ENCODE data around the gene FRMD5.
A peak's percentile ranks its signal among the peaks of the same experiment; 100 is the strongest.

FRMD5 gene

DNA sequence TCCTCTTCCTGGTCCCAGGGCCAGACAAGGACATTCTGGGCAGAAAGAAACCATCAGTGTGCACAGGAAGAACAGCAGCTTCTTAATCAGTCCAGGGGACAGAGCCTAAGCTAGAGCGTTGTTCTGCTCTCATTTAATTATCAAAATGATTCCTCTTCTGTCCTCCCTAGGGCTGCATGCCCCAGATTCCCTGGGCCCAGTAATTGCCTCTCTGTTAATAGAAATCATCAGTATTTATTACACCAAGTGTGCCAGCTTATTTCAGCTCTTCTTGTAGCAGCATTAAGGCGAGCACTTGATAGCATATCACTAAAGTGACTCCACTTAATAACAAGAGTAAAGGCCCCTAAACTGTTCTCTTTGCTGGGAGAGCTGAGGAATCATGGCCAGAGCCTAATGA lies 296.2 kb downstream of the FRMD5 start:
- TF ChIP-seq POLR2A (IDR thresholded peaks at IDR 0.05; ENCODE audit: low read depth, low read length) = no peak
- no peak for FAIRE-seq
- no peak for DNase-seq (ENCODE audit: insufficient read length, low spot score)

DNA sequence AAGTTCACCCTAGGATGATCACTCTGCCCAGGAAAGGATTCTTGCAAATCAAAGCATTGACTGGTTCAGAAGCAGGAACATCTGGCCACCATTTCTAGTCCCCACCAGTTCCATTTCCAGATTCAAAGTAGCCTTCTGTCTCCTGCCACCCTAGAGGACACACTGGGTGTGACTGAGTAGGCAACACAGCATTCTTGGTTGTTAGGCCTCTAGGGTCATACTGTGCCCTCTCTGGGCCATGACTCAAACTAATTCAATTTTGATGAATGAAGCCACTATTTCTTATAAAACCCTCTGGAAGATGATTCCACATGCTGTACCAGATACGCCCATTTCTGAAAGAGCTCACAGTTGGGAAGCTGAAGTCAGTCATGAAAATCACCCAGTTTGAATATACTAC lies 298.5 kb downstream of the FRMD5 start:
- FAIRE-seq = no peak
- no peak for DNase-seq (ENCODE audit: insufficient read length, low spot score)
- no peak for TF ChIP-seq POLR2A (IDR thresholded peaks at IDR 0.05; ENCODE audit: low read depth, low read length)

DNA sequence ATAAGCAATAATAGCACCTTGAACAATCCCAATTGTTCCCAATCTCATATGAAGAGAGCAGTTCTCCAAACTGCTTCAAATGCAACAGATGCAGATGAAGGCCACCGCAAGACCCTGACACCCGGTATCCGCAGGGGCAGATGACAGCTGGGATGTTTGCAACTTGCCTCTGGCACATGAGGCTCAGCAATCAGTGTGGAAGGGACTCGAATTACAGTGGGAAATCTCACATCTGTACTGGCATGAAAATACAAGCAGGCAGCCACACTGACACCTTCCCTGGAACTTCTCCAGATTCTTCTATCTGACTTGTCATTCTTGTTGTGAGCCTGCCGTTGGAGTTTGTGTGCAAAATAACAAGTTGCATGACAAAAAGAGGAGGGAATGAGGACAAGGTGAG lies 299.5 kb downstream of the FRMD5 start:
- DNase-seq (ENCODE audit: insufficient read length, low spot score) (no peak), FAIRE-seq (no peak)
- TF ChIP-seq POLR2A (IDR thresholded peaks at IDR 0.05; ENCODE audit: low read depth, low read length) = no peak

DNA sequence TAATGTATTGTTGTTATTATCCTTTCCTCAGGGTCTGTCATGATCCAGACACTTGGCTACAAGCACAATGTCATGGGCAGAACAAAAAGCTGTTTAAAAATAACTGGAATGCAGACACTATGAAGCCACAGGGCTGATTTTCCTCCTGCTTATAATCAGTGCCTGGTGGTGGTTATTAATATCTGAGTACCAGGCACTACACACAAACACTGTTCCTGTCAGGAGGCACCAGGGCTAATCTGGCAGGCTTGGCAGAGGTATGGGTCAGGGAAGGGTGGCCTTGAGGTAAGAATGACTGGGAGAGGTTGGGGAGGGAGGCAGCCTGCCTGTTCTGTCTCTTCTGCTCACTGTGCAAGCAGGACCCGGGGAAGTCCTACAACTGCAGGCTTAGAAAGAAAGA lies 301.1 kb downstream of the FRMD5 start:
- FAIRE-seq (no peak), DNase-seq (ENCODE audit: insufficient read length, low spot score) (no peak)
- TF ChIP-seq POLR2A (IDR thresholded peaks at IDR 0.05; ENCODE audit: low read depth, low read length) = no peak

DNA sequence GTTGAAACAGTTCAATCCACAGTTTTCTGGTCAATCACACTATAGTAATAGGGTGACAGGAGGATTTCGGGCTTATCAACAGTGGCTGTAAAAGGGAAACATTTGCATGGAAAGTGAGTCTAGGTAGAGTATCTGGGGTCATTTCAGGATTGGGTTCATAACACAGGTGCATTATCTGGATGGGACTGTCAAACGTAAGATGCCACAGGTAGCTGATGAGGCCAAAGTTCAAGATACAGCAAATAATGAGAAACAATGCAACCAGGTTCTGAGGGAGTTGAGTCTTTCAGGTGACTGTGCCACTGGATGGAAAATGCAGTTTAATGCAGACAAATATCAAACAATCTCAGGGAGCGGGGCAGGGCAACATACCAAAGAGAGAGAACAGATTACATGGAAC lies 306.0 kb downstream of the FRMD5 start:
- FAIRE-seq = no peak

DNA sequence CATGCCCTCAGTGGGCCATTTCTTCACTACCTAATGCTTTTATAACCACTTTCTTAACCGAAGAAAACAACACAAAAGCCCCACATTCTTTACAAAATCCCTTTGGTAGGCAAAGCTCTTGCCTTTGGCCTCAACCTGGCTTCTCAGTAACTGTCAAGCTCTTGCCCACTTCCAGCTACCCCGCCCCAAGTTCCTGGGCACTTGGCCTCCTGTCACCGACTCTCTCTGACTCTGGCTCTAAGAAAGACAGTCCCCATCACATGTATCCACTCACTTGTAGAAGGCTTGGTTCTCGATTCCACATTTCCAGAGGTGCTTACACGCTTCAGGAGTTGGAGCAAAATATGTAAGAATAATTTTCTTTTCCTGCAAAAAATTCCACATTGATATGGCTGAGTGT lies 307.2 kb downstream of the FRMD5 start:
- FAIRE-seq (no peak), DNase-seq (ENCODE audit: insufficient read length, low spot score) (no peak)
- no peak for TF ChIP-seq POLR2A (IDR thresholded peaks at IDR 0.05; ENCODE audit: low read depth, low read length)

More for the DNA sequence above, 306.0 kb downstream of the FRMD5 start:
- no peak for DNase-seq (ENCODE audit: insufficient read length, low spot score)
- TF ChIP-seq POLR2A (IDR thresholded peaks at IDR 0.05; ENCODE audit: low read depth, low read length) = no peak

DNA sequence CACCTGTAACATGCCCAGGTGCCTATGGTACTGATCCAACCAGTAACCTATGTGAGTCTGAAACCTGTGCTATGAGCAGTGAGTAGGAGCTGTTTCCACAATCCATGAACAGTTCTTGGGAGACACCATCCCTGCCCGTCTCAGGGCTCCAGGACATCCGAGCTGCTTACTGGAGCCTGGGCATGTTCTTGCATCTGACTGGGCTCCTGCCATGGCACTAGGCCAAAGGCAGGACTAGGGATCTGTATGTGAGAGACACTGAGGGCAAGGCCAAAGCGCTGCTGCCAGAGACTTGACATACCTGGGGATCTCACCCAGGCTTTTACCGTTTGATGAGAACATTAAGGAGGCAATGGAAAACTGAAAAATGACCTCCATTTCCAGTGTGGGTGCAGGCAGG lies 308.5 kb downstream of the FRMD5 start:
- no peak for DNase-seq (ENCODE audit: insufficient read length, low spot score)
- no peak for FAIRE-seq
- TF ChIP-seq POLR2A (IDR thresholded peaks at IDR 0.05; ENCODE audit: low read depth, low read length) = no peak

DNA sequence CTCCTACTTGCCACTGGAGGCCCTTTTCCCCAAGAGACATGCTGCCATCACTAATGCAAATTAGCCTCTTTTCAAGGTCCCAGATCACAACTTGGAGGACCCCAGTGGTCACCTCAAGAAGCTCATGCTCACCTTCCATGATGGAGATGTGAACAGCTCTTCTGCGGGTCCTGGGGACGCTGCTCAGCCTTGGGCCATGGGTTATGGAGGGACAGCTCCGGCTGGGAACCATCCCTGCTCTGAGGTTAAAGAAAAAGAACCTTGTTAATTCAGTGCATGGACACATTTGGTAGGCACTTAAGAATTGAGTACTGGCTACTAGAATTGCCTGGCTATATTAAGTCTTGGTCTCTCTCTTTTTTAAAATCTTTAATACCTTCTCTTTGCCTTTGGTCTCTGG lies 311.5 kb downstream of the FRMD5 start:
- DNase-seq (ENCODE audit: insufficient read length, low spot score) (no peak), FAIRE-seq (no peak)
- no peak for TF ChIP-seq POLR2A (IDR thresholded peaks at IDR 0.05; ENCODE audit: low read depth, low read length)

DNA sequence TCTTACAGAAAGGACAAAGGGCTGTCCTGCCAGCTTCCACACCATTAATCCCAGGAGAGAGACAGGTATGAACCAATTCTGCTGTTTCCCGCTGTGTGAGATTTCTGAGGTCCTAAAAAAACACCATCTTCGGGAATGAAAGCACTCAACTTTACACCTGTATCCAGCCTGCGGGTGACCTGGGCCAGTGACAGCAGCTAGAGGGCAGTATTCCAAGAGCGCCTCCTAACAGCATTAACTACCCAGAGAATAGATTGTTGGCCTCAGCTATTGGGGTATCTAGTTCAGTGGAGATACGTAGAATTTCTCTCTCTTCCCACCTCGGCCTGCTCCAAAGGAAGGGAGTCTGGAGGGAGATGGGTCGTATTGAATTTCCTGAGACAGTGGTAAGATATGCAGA lies 313.1 kb downstream of the FRMD5 start:
- FAIRE-seq (no peak), DNase-seq (ENCODE audit: insufficient read length, low spot score) (no peak)
- no peak for TF ChIP-seq POLR2A (IDR thresholded peaks at IDR 0.05; ENCODE audit: low read depth, low read length)

DNA sequence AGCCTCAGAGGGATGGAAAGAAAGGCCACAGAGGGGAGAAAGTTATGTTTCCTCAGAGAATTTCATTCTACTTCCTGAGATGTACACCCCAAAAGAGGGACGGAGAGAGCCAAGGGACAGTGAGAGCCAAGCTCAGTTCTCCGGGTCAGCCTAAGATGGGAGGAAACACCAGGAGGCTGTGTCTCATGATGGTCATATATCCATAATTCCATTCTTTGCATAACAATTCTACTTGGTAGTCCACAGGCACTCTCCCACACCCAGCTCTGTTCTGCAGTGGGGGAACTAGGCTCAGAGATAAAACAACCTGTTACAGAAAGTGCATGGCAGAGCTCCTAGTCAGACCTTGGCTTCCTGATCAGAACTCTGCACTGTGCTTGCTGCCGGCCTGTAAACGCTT lies 313.8 kb downstream of the FRMD5 start:
- no peak for TF ChIP-seq POLR2A (IDR thresholded peaks at IDR 0.05; ENCODE audit: low read depth, low read length)
- FAIRE-seq = no peak
- no peak for DNase-seq (ENCODE audit: insufficient read length, low spot score)

DNA sequence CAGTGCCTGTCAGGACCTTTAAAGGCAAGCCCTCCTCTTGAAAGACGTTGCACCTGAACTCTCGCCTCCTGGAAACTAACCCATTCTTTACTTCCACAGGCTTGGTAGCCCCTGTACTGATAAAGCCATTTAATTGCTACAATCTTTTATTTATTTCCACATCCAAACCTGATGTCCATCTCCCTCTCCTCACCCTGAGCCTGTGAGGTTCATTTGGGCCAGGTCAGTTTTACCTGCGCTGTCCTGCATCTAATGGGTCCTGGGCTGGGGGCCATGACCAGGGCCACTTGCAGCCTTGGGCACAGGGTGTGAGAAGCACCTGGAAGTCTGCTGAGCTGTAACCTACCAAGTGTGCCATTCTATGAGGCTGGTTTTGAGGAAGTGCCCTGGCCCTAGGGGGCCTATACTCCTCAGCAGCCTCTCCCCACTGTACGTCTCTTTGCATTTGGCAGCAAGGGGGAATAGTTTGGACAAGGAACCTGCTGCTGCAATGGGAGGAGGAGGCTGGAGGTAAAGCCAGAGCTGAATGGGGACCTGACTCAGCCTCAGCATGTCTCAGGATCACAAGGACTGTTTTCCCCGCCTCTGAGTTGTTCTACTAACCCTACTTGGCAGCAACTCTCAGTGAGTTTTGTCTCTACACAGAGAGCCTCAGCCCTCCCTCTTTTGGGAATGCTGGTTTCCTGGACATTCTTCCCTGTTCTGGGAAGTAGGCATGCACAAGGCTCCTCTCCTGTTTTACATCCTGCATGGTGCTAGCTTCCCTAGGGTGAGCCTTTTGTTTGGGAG lies 314.5 kb downstream of the FRMD5 start:
- FAIRE-seq = no peak
- peak; percentile 37 for DNase-seq (ENCODE audit: insufficient read length, low spot score)
- TF ChIP-seq POLR2A (IDR thresholded peaks at IDR 0.05; ENCODE audit: low read depth, low read length) = no peak

DNA sequence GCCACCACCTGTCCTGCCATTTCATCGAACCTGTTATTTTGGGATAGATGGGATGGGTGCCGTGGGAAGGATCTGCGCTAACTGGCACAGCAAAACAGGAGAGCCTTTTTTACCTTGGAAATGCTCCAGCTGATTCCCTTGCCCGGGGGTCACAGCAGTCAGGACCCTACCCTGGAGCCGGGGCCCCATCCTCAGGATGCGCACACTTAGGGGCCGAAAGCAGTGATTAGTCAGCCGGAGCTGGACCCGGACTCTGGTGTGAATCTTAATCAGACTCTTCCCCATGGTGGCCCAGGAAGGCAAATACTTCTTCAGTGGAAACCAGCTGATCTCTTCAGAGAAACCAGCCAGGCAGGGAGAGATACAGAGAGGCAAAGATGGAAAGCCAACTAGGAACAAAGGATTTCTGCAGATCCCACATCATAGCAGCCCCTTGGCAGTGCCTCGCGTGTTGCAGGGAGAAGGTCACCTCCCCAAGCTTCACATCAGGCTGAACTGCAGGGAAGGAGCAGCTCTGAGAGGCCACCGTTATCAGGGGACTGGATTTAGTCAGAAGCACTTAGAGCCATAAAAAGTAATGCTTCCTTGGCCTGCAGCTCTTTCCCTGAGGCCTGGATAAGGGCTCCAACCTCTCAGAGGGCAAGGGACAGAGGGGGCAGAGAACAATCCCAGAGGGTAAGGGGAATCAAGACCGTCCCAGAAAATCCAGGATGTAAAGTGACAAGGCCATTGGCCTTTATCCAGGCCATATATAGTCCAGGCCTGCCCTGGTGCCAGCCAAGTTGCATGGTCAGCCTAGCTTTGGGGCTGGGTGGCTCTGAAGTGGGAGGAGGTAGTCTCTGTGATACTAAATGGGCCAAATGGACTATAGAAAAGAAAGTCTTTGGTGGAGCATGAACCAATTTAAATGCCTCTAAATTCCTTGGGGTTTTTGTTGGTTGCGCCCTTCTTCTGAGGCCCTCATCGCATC lies 315.4 kb downstream of the FRMD5 start:
- FAIRE-seq = no peak
- no peak for TF ChIP-seq POLR2A (IDR thresholded peaks at IDR 0.05; ENCODE audit: low read depth, low read length)
- DNase-seq (ENCODE audit: insufficient read length, low spot score) = no peak

DNA sequence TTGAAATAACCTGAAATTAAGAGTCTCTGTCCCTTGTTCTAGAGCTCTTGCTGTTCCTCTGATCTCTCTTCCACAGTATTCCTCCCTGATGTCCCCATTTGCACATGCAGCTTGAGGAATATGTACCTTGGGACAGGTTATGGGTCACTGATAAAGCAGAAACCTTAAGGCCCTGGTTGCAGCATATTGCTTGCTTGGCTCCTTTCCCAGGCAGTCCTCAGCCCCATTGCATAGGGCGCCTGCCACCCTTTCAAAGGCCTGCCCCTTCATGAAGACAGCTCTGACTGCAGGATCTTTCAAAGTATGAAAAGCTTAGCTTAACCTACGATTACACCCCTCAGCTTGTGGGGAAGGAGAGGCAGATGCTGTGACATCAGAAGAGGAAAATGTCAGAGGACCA lies 316.6 kb downstream of the FRMD5 start:
- FAIRE-seq = no peak
- no peak for TF ChIP-seq POLR2A (IDR thresholded peaks at IDR 0.05; ENCODE audit: low read depth, low read length)

DNA sequence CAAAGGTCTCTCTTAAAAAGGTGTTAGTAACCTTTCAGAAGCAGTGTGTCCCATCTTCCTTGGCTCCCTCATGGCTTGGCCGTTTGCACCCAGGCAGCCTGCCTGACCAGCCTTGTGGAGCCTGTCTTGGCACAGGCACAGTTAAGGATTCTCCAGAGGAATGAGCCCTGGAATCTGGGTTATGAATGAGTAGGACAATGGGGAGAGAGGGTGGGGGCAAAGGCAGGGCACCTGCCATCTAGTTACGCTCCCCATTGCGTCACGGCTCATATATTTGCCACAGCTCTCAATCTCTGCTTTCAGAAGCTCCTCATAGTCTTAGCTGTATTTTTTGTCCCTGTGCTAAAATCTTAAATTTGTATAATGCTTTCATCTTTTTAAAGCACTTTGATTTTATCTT lies 317.7 kb downstream of the FRMD5 start:
- no peak for TF ChIP-seq POLR2A (IDR thresholded peaks at IDR 0.05; ENCODE audit: low read depth, low read length)
- FAIRE-seq (no peak), DNase-seq (ENCODE audit: insufficient read length, low spot score) (no peak)

More for the DNA sequence above, 316.6 kb downstream of the FRMD5 start:
- DNase-seq (ENCODE audit: insufficient read length, low spot score) = no peak

Measured in H54 (cell line).